ENCODE measurements around the gene PLCL2.

GRCh38 chr3:16961621-16962205 lies 77.0 kb downstream of the PLCL2 start:
- TF ChIP-seq CTCF (conservative IDR thresholded peaks at IDR 0.05 in 1 of 2, IDR thresholded peaks at IDR 0.05 in 1 of 2; ENCODE audit: low read depth in 1 of 2, low read length in 2 of 2) (no peak), EZH2 (IDR thresholded peaks at IDR 0.05; ENCODE audit: low read length, missing control alignments) (no peak)
